Measurements from ENCODE around the gene MORN1. TPM values are rescaled to one million over a fixed set of nuclear protein-coding genes. Genes with fewer than 3 reads are reported as not detected.
A peak's percentile ranks its signal among the peaks of the same experiment; 100 is the strongest.

Gene MORN1
- total and polyA plus RNA-seq, 4 donors = 5.2 to 23.9 (median 13.9) TPM

- no peak for ATAC-seq (ENCODE audit: insufficient read depth, low FRiP score)
- WGBS, 2 donors = 53 to 60% methylated on average over 6 to 10 of the region's 10 CpGs
- H3K4me1 ChIP-seq (ENCODE audit: control insufficient read depth in 5 of 5, insufficient read depth in 5 of 5, low read length in 5 of 5) = peaks cover 2 to 62% (median 13%) of the 10 kb centered on the region in 5 donors
- H3K9ac ChIP-seq (ENCODE audit: insufficient read depth in 1 of 2, low read length in 2 of 2) = no peak overlapping the region
- H3K27ac ChIP-seq (ENCODE audit: low read depth in 1 of 2, low read length in 1 of 2) = peak overlapping the region in 1 of 2 donors; percentile 79
- TF ChIP-seq CTCF (IDR thresholded peaks at IDR 0.05; ENCODE audit: control extremely low read depth, extremely low read depth) = no peak
- H3K9me3 ChIP-seq (ENCODE audit: control insufficient read depth in 4 of 4, insufficient read depth in 3 of 4, low read length in 3 of 4) = no peaks in the 10 kb centered on the region
- H3K27me3 ChIP-seq (ENCODE audit: control insufficient read depth in 3 of 3, insufficient read depth in 3 of 3, low read length in 2 of 3) = no peaks in the 10 kb centered on the region
- peaks cover 6 to 22% (median 17%) of the 10 kb centered on the region in 4 donors for H3K36me3 ChIP-seq (ENCODE audit: control insufficient read depth in 4 of 4, insufficient read depth in 4 of 4, low read length in 4 of 4)
- DNase-seq = peak in 1 of 3 donors; percentile 16
- no peak overlapping the region for H3K4me3 ChIP-seq
Measured at GRCh38 chr1:2312160-2312514, 79.2 kb downstream of the MORN1 start.

- peaks cover 2 to 54% (median 13%) of the 10 kb centered on the region in 5 donors for H3K4me1 ChIP-seq (ENCODE audit: control insufficient read depth in 5 of 5, insufficient read depth in 5 of 5, low read length in 5 of 5)
- DNase-seq (peak; percentile 71 to 77 (median 76)), ATAC-seq (ENCODE audit: insufficient read depth, low FRiP score) (no peak)
- no peak overlapping the region for H3K9ac ChIP-seq (ENCODE audit: insufficient read depth in 1 of 2, low read length in 2 of 2)
- peak overlapping the region in 1 of 2 donors; percentile 74 for H3K27ac ChIP-seq (ENCODE audit: low read depth in 1 of 2, low read length in 1 of 2)
- no peaks in the 10 kb centered on the region for H3K9me3 ChIP-seq (ENCODE audit: control insufficient read depth in 4 of 4, insufficient read depth in 3 of 4, low read length in 3 of 4)
- H3K27me3 ChIP-seq (ENCODE audit: control insufficient read depth in 3 of 3, insufficient read depth in 3 of 3, low read length in 2 of 3) = no peaks in the 10 kb centered on the region
- H3K36me3 ChIP-seq (ENCODE audit: control insufficient read depth in 4 of 4, insufficient read depth in 4 of 4, low read length in 4 of 4) = peaks cover 12 to 27% (median 20%) of the 10 kb centered on the region in 4 donors
- TF ChIP-seq CTCF (IDR thresholded peaks at IDR 0.05; ENCODE audit: control extremely low read depth, extremely low read depth) = no peak
- 37 to 41% methylated on average over 20 to 21 of the region's 21 CpGs for WGBS, 2 donors
- H3K4me3 ChIP-seq = no peak overlapping the region
Measured at GRCh38 chr1:2311184-2312032, 79.9 kb downstream of the MORN1 start.

- Histone ChIP-seq H3K9me3 (ENCODE audit: control insufficient read depth in 4 of 4, insufficient read depth in 3 of 4, low read length in 3 of 4) (no peaks in the 10 kb centered on the region), H3K27me3 (ENCODE audit: control insufficient read depth in 3 of 3, insufficient read depth in 3 of 3, low read length in 2 of 3) (no peaks in the 10 kb centered on the region), H3K27ac (ENCODE audit: low read depth in 1 of 2, low read length in 1 of 2) (peak overlapping the region in 1 of 2 donors; percentile 74), H3K36me3 (ENCODE audit: control insufficient read depth in 4 of 4, insufficient read depth in 4 of 4, low read length in 4 of 4) (peaks cover 12 to 35% (median 25%) of the 10 kb centered on the region in 4 donors), H3K4me3 (no peak overlapping the region), H3K9ac (ENCODE audit: insufficient read depth in 1 of 2, low read length in 2 of 2) (no peak overlapping the region), H3K4me1 (ENCODE audit: control insufficient read depth in 5 of 5, insufficient read depth in 5 of 5, low read length in 5 of 5) (peaks cover 2 to 46% (median 13%) of the 10 kb centered on the region in 5 donors)
- peak in 1 of 3 donors; percentile 32 for DNase-seq
- TF ChIP-seq CTCF (IDR thresholded peaks at IDR 0.05; ENCODE audit: control extremely low read depth, extremely low read depth) = no peak
- no peak for ATAC-seq (ENCODE audit: insufficient read depth, low FRiP score)
- 71 to 83% methylated on average over 26 to 28 of the region's 28 CpGs for WGBS, 2 donors
Measured at GRCh38 chr1:2310332-2311183, 80.8 kb downstream of the MORN1 start.
